Stimulated activated naive CD8-positive, alpha-beta T cell treated with anti-CD3 and anti-CD28 coated beads, Interleukin-15, amount 100 ng/mL, for 72 hours (primary cell): ENCODE results near the gene ATP1A1.
A peak's percentile ranks its signal among the peaks of the same experiment; 100 is the strongest.

Experiments
- ATAC-seq: fragments of 150-1000 bp; cut with Tn5 transposase; 2 replicates; pipeline ENCODE4 v1.10.0; 2021; ENCODE audit warnings: mild to moderate bottlenecking, moderate library complexity
- DNase-seq, 2 donors: peaks; one replicate each; pipeline ENCODE4 v3.0.0; 2021 to 2022
- H3K27ac Mint-ChIP-seq, 2 donors: one replicate each; pipeline ENCODE4 v1.8.0; 2022; ENCODE audit warnings: mild to moderate bottlenecking in 2 of 2, mixed read lengths in 2 of 2, moderate library complexity in 2 of 2
- H3K27me3 Mint-ChIP-seq: one replicate; pipeline ENCODE4 v1.8.0; 2022; ENCODE audit warnings: mixed read lengths
- H3K4me1 Mint-ChIP-seq: one replicate; pipeline ENCODE4 v1.8.0; 2022; ENCODE audit warnings: mild to moderate bottlenecking, mixed read lengths
- H3K4me3 Mint-ChIP-seq, 2 donors: one replicate each; pipeline ENCODE4 v1.8.0; 2022; ENCODE audit warnings: mild to moderate bottlenecking in 2 of 2, mixed read lengths in 2 of 2, moderate library complexity in 1 of 2
- H3K9me3 Mint-ChIP-seq, 2 donors: one replicate each; pipeline ENCODE4 v1.8.0; 2022; ENCODE audit warnings: mixed read lengths in 2 of 2

ATP1A1 gene

GRCh38 chr1:116389013-116389412 lies 16.0 kb downstream of the ATP1A1 start:
- H3K9me3 Mint-ChIP-seq = no peaks in the 10 kb centered on the region
- no peaks in the 10 kb centered on the region for H3K27me3 Mint-ChIP-seq
- DNase-seq (no peak), ATAC-seq (no peak)
- H3K4me3 Mint-ChIP-seq = no peak overlapping the region
- peak overlapping the region in 1 of 2 donors; percentile 23 for H3K27ac Mint-ChIP-seq
- H3K4me1 Mint-ChIP-seq = peaks cover 45% of the 10 kb centered on the region

- Mint-ChIP-seq H3K27me3 (no peaks in the 10 kb centered on the region), H3K4me3 (no peak overlapping the region), H3K4me1 (peaks cover 45% of the 10 kb centered on the region), H3K27ac (no peak overlapping the region), H3K9me3 (no peaks in the 10 kb centered on the region)
- DNase-seq (no peak), ATAC-seq (no peak)
Observed at GRCh38 chr1:116389686-116390085, 16.6 kb downstream of the ATP1A1 start.

DNA sequence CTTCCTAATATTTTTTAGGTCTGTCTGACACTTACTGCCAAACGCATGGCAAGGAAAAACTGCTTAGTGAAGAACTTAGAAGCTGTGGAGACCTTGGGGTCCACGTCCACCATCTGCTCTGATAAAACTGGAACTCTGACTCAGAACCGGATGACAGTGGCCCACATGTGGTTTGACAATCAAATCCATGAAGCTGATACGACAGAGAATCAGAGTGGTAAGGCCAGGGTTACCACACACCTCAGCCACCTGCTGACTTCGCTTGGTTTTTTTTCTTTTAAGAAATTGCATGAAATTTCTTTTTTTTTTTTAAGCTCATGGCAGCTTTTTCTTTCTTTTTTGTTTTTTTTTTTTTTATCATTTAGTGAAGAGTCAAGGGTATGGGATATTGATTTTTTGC lies 17.2 kb downstream of the ATP1A1 start:
- no peaks in the 10 kb centered on the region for H3K9me3 Mint-ChIP-seq
- peaks cover 45% of the 10 kb centered on the region for H3K4me1 Mint-ChIP-seq
- no peaks in the 10 kb centered on the region for H3K27me3 Mint-ChIP-seq
- H3K27ac Mint-ChIP-seq = no peak overlapping the region
- H3K4me3 Mint-ChIP-seq = peak overlapping the region in 1 of 2 donors; percentile 32
- DNase-seq = peak; percentile 37 to 70
- ATAC-seq = peak; percentile 100

GRCh38 chr1:116391185-116391584 lies 18.1 kb downstream of the ATP1A1 start:
- no peak for ATAC-seq
- H3K4me3 Mint-ChIP-seq = no peak overlapping the region
- H3K4me1 Mint-ChIP-seq = peaks cover 45% of the 10 kb centered on the region
- H3K9me3 Mint-ChIP-seq = no peaks in the 10 kb centered on the region
- no peak for DNase-seq
- no peaks in the 10 kb centered on the region for H3K27me3 Mint-ChIP-seq
- H3K27ac Mint-ChIP-seq = peak overlapping the region in 1 of 2 donors; percentile 59

DNA sequence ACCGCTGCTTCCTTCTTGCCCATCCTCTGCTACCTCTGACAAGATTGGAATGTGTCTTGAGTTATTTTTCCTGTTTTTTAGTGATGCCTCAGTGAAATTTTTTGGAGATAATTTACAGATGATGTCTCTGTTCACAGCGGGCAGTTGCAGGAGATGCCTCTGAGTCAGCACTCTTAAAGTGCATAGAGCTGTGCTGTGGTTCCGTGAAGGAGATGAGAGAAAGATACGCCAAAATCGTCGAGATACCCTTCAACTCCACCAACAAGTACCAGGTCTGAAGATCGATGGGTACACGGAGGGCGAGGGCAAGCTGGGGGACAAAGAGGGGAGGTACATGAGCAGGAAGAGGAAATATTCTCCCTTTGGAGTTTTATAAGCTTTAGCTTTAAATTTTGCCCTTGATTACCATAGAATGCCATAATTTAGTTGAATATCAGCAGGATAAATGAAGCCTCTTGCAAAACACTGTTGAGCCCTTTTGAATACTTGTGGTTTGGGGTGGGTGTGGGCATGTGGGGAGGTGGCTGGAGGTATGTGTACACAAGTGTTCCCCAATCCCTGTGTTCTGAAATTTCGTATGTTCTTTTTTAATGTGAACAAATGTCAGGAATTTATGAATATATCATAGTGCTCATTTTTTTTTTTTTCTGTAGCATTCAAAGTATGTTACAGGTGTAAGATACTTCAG lies 19.8 kb downstream of the ATP1A1 start:
- no peaks in the 10 kb centered on the region for H3K9me3 Mint-ChIP-seq
- H3K27ac Mint-ChIP-seq = no peak overlapping the region
- DNase-seq = no peak
- H3K27me3 Mint-ChIP-seq = no peaks in the 10 kb centered on the region
- H3K4me3 Mint-ChIP-seq = no peak overlapping the region
- peaks cover 36% of the 10 kb centered on the region for H3K4me1 Mint-ChIP-seq
- ATAC-seq = no peak

DNA sequence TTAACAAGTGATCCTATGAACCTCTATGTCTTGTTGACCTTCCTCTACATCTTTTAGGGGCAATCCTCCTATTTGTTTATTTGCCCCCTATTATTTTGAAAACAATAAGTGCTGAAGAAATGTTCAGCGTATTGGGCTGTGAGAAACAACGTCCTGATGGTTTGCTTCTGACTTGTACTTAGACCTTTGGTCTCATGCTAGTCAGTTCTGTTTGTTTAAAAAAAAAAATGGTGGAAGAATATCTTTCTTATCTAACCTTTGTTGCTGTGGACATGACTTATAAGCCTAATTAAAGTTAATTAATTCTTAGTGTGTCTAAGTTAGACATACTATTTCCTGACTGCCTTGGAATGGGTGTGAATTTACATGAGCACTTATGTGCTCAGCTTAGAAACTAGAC lies 20.7 kb downstream of the ATP1A1 start:
- peak overlapping the region in 1 of 2 donors; percentile 40 for H3K27ac Mint-ChIP-seq

DNA sequence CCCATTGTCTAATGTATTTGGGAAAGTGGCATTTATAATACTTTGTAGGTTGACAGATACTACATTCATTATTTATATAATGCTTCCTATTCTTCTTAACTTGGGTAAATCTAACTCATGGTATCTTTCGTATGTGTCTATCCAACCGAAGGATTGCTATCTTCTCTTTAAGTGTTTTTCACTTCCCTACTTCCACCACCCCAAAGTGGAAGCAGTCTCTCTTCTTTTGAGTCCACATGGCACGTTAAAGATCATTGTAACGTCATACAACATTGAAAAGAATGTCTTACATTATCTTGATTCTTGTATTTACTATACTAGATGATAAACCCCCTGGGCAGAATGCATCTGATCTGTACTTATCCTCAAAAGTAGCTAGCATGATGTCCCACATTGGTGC lies 21.2 kb downstream of the ATP1A1 start:
- Mint-ChIP-seq H3K27me3 (no peaks in the 10 kb centered on the region), H3K9me3 (no peaks in the 10 kb centered on the region), H3K4me3 (no peak overlapping the region), H3K4me1 (peaks cover 22% of the 10 kb centered on the region), H3K27ac (no peak overlapping the region)
- ATAC-seq (no peak), DNase-seq (no peak)

More for the DNA sequence above, 20.7 kb downstream of the ATP1A1 start:
- Mint-ChIP-seq H3K4me1 (peaks cover 27% of the 10 kb centered on the region), H3K27me3 (no peaks in the 10 kb centered on the region), H3K9me3 (no peaks in the 10 kb centered on the region), H3K4me3 (no peak overlapping the region)
- no peak for ATAC-seq
- no peak for DNase-seq

GRCh38 chr1:116396769-116397168 lies 23.7 kb downstream of the ATP1A1 start:
- ATAC-seq = no peak
- peaks cover 18% of the 10 kb centered on the region for H3K4me1 Mint-ChIP-seq
- H3K4me3 Mint-ChIP-seq = no peak overlapping the region
- no peaks in the 10 kb centered on the region for H3K9me3 Mint-ChIP-seq
- H3K27ac Mint-ChIP-seq = peak overlapping the region in 1 of 2 donors; percentile 75
- H3K27me3 Mint-ChIP-seq = no peaks in the 10 kb centered on the region
- no peak for DNase-seq

DNA sequence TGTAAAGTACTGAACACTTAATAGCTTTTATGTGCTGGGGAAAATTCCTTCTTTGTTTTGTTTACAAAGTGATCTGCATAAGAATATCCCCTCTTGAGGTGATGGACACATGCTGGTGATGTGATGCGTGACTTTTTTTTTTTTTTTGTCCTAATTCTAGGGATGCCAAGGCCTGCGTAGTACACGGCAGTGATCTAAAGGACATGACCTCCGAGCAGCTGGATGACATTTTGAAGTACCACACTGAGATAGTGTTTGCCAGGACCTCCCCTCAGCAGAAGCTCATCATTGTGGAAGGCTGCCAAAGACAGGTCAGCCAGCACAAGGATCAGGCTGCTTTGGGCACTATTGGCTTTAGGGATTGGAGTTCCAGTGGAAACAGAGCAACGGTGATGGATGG lies 24.7 kb downstream of the ATP1A1 start:
- Mint-ChIP-seq H3K27ac (peak overlapping the region in 1 of 2 donors; percentile 28), H3K4me3 (no peak overlapping the region), H3K9me3 (no peaks in the 10 kb centered on the region), H3K4me1 (peaks cover 19% of the 10 kb centered on the region), H3K27me3 (no peaks in the 10 kb centered on the region)
- DNase-seq (no peak), ATAC-seq (no peak)

- H3K27ac Mint-ChIP-seq = peak overlapping the region in 1 of 2 donors; percentile 69
- ATAC-seq (no peak), DNase-seq (no peak)
- H3K4me1 Mint-ChIP-seq = peaks cover 20% of the 10 kb centered on the region
- H3K4me3 Mint-ChIP-seq = no peak overlapping the region
- H3K9me3 Mint-ChIP-seq = no peaks in the 10 kb centered on the region
- H3K27me3 Mint-ChIP-seq = no peaks in the 10 kb centered on the region
Observed at GRCh38 chr1:116400780-116401179, 27.7 kb downstream of the ATP1A1 start.

GRCh38 chr1:116401646-116402176 lies 28.7 kb downstream of the ATP1A1 start:
- DNase-seq (no peak), ATAC-seq (no peak)
- no peaks in the 10 kb centered on the region for H3K27me3 Mint-ChIP-seq
- no peak overlapping the region for H3K27ac Mint-ChIP-seq
- no peaks in the 10 kb centered on the region for H3K9me3 Mint-ChIP-seq
- H3K4me3 Mint-ChIP-seq = no peak overlapping the region
- peaks cover 20% of the 10 kb centered on the region for H3K4me1 Mint-ChIP-seq

DNA sequence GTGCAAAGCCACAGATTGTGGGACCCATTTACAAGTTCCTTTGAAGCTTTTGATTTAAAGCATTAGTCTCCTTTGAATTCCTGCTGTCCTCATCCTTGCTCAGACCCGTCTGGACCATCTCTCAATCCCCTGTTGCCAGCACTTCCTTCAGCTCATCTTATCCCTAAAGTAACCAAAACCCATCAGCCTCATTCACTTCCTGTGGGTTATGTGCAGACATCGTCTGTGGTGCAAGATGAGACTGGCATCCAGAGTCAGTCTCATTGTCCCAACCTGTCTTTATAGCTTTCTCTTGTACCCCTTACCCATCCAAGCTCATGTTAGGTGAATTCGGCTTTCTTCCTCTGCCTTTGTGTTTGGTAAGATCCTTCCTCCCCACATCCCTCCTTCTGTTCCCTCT lies 29.3 kb downstream of the ATP1A1 start:
- H3K27me3 Mint-ChIP-seq = no peaks in the 10 kb centered on the region
- H3K4me1 Mint-ChIP-seq = peaks cover 20% of the 10 kb centered on the region
- H3K4me3 Mint-ChIP-seq = no peak overlapping the region
- H3K27ac Mint-ChIP-seq = peak overlapping the region in 1 of 2 donors; percentile 79
- peak; percentile 41 for ATAC-seq
- no peak for DNase-seq
- no peaks in the 10 kb centered on the region for H3K9me3 Mint-ChIP-seq

- DNase-seq (no peak), ATAC-seq (no peak)
- Mint-ChIP-seq H3K27me3 (no peaks in the 10 kb centered on the region), H3K4me3 (no peak overlapping the region), H3K9me3 (no peaks in the 10 kb centered on the region), H3K27ac (peak overlapping the region; percentile 13 to 59), H3K4me1 (peaks cover 27% of the 10 kb centered on the region)
Observed at GRCh38 chr1:116403496-116404136, 30.6 kb downstream of the ATP1A1 start.

- ATAC-seq (no peak), DNase-seq (no peak)
- H3K4me3 Mint-ChIP-seq = no peak overlapping the region
- peak overlapping the region in 1 of 2 donors; percentile 29 for H3K27ac Mint-ChIP-seq
- no peaks in the 10 kb centered on the region for H3K27me3 Mint-ChIP-seq
- peaks cover 38% of the 10 kb centered on the region for H3K4me1 Mint-ChIP-seq
- H3K9me3 Mint-ChIP-seq = no peaks in the 10 kb centered on the region
Observed at GRCh38 chr1:116404699-116405098, 31.7 kb downstream of the ATP1A1 start.

DNA sequence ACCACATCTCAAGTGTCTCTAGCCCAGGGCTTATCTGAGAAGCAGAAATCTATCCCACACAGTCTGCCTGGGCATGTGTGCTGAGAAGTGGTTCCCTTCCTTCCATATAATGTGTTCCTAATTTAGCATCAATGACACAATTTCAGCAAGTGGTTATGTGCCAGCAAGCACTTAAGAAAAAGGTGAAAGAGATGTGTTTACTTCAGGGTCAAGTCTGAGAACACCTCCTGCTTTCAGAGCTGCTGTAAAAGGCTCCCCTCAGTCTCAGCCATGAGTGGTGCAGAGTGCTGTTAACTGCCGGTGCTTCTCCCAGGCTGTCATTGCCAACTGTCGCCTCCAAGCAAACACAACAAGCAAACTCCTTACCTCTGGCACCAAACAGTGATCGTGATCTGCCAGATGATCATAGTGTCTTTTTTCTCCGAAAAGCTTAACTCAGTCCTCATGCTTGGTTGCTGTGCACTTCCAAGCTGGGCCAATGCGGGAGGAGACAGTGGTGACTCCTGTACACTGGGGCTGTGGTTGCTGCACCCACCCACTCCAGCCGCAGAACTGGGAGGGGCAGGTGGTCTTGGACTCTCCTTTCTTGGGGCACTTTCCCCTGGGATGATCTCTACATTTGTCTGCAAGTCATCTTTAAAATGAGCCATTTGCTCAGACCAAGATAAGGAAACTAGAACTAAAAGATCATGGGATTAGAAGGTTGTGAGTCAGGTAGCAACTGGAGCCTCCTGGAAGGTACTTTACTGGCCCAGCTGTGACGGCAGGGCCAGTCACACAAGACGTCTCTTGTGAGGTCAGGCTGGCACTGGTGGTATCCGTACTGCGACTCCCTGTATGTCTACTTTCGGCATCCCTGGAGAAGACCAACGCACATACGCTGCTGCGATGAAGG lies 32.4 kb downstream of the ATP1A1 start:
- H3K27ac Mint-ChIP-seq = peak overlapping the region in 1 of 2 donors; percentile 71
- peaks cover 31% of the 10 kb centered on the region for H3K4me1 Mint-ChIP-seq
- ATAC-seq (no peak), DNase-seq (no peak)
- no peak overlapping the region for H3K4me3 Mint-ChIP-seq
- no peaks in the 10 kb centered on the region for H3K27me3 Mint-ChIP-seq
- H3K9me3 Mint-ChIP-seq = no peaks in the 10 kb centered on the region
